ENCODE results near the gene TARDBP.
"Not testable (repeated sequence)": the region's sequence is repeated elsewhere in the genome, so short reads cannot be mapped to it uniquely, and the experiment has no call there.

The TARDBP gene

DNA sequence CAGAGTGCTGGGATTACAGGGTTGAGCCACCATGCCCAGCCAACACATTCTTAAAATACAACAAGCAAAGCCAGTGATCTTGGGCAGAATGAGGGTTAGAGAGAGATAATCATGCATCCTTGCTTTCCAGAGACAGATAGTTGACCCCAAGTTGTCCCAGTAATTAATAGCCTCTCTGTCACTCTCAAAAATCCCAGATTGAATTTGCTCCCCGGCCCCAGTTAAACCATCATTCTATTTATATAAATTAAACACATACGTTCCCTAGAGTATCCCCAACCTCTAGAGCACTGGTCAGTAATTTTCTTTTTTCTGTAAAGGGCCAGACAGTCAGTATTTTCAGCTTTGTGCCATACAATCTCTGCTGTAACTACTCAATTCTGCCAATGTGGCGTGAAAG is 16.4 kb upstream of the TARDBP start:
- no peak for DNase-seq

GRCh38 chr1:11000526-11000925 is 11.9 kb upstream of the TARDBP start:
- DNase-seq = no peak

- DNase-seq = no peak
Measured at GRCh38 chr1:11013160-11013531, 692 bp downstream of the TARDBP start.

DNA sequence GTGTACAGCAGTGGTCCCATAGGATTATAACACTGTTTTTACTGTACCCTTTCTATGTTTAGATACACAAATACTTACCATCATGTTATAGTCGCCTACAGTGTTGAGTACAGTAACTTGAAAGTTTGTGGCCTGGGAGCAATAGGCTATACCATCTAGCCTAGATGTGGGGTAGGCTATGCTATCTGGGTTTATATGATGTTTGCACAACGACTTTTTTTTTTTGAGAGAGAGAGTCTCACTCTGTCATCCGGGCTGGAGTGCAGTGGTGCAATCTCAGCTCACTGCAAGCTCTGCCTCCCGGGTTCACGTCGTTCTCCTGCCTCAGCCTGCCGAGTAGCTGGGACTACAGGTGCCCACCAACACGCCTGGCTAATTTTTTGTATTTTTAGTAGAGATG is 6.9 kb downstream of the TARDBP start:
- not testable (repeated sequence) for DNase-seq

- DNase-seq = no peak
Measured at GRCh38 chr1:11019971-11020370, 7.5 kb downstream of the TARDBP start.

GRCh38 chr1:11023201-11023600 is 10.7 kb downstream of the TARDBP start:
- no peak for DNase-seq

- DNase-seq = no peak
Measured at GRCh38 chr1:11024154-11024873, 11.9 kb downstream of the TARDBP start.

GRCh38 chr1:11024874-11025203 is 12.4 kb downstream of the TARDBP start:
- no peak for DNase-seq

GRCh38 chr1:11025618-11026017 is 13.2 kb downstream of the TARDBP start:
- no peak for DNase-seq

DNA sequence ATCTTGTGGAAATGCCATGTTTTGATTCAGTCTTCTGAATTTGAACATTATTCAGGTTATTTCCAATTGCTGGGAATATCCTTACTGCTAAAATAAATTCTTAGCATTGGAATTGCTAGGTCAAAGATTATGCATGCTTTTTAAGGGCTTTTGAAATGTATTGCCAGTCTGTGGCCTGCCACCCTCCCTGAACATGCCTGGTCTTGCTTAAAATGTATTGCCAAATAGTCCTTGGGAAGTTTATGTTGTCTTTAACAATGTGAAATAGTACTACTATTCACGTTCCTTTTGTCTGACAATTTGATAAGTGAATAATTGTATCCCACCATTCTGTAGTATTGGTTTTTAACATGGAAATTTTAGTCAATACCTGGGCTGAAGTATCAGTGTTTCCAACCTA is 13.6 kb downstream of the TARDBP start:
- no peak for DNase-seq

DNA sequence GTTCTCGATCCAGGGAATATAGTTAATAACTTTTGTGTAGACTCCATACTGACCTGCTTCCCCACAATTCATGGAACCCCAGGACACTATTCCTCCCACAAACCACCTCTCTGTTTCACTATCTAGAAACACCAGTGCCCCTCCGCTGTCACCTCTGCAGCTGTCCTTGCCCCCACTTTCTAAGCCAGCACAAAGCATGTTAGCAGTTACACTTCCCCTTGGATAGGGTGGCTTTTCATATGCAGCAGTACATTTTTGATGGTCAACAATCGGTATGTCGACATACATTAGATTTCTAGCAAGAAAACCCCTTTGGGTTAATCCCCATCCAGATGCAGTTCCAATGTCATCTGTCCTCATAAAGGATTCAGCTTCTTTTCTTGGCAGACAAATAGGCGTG is 14.4 kb downstream of the TARDBP start:
- no peak for DNase-seq

- no peak for DNase-seq
Measured at GRCh38 chr1:11027316-11027715, 14.9 kb downstream of the TARDBP start.

- no peak for DNase-seq
Measured at GRCh38 chr1:11028018-11028417, 15.6 kb downstream of the TARDBP start.

DNA sequence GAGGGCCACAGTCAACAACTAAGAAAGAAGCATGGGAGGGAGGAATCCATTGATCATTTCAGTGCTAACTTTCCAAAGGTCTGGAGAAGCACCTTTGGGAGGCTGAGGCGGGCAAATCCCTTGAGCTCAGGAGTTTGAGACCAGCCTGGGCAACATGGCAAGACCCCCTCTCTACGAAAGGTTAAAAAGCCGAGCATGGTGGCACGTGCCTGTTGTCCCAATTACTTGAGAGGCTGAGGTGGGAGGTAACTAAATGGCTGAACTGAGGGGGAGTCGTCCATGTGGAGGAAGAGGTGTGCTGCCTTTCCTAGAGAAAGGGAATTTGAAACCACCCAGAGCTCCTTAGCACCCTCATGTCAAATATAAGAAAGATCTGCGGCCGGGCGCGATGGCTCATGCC is 18.4 kb downstream of the TARDBP start:
- no peak for DNase-seq

- DNase-seq = no peak
Measured at GRCh38 chr1:11031624-11032262, 19.3 kb downstream of the TARDBP start.

GRCh38 chr1:11037019-11037739 is 24.7 kb downstream of the TARDBP start:
- not testable (repeated sequence) for DNase-seq

GRCh38 chr1:11037740-11038182 is 25.3 kb downstream of the TARDBP start:
- DNase-seq = peak; percentile 89

GRCh38 chr1:11039351-11040104 is 27.1 kb downstream of the TARDBP start:
- DNase-seq = no peak

DNA sequence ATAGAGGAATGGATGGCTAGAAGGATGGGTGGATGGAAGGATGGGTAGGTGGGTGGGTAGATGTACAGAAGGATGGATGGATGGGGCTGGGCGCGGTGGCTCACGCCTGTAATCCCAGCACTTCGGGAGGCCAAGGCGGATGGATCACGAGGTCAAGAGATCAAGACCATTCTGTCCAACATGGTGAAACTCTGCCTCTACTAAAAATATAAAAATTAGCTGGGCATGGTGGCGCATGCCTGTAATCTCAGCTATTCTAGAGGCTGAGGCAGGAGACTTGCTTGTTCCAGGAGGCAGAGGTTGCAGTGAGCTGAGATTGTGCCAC is 27.6 kb downstream of the TARDBP start:
- DNase-seq = not testable (repeated sequence)

- DNase-seq = no peak
Measured at GRCh38 chr1:11041048-11041447, 28.6 kb downstream of the TARDBP start.

GRCh38 chr1:11042065-11042464 is 29.6 kb downstream of the TARDBP start:
- no peak for DNase-seq

DNA sequence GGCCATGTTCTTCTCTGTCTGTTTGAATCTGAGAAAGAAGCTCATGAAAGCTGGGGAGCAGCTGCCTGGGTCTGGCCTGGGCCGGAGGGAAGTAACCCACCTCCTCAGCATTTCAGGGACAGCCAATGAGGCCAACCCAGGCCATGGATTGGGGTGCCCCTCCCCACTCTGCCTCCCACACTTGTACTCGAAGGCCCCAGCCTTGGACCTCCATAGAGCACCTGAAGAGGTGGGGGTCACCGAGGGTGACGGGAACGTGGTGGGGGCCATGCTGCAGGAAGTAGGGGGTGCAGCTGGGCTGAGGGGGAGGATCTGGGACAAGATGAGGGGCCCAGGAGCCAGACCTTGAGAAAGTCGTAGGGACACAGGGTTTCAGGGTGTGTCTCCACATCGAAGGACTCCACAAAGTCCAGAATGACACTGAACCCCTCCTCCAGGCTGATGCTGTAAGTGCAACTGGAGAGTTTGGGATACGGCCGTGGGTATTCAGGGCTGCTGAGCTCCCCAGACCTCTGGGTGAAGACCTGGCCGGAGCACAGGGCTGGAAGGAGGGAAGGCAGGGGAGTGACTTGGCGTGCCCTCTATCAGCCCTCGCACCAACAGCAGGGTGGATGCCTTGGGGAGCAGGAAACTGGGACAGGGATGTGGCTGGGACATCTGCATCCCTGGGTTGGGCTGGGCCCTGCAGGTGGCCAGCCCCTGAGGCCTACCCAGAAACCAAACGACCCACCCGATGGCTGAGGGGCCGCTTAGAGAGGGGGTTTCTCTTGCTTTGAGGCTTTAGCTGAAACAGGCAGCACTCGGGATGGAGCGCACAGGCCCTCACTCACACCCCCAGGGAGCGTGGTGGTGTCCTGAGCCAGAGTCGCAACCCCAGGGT is 30.8 kb downstream of the TARDBP start:
- DNase-seq = no peak
